ENCODE results near the gene PALM.
"Not testable (repeated sequence)": the region's sequence is repeated elsewhere in the genome, so short reads cannot be mapped to it uniquely, and the experiment has no call there.

- TF ChIP-seq CTCF (IDR thresholded peaks at IDR 0.05; ENCODE audit: low read depth, low read length); EZH2phosphoT487 (IDR thresholded peaks at IDR 0.05; ENCODE audit: low read depth): not testable (repeated sequence)
Measured at GRCh38 chr19:740816-741505, 32.2 kb downstream of the PALM start.

Measured in OCI-LY3 (cell line).